NCI-H2171 (cell line): Measurements from ENCODE around the gene USP21.

ENCODE experiments used
- DNase-seq: peaks from one replicate; lab custom pipeline; 2025; lab: John Stamatoyannopoulos, UW

USP21 gene

GRCh38 chr1:161133220-161133740 lies 26.0 kb upstream of the USP21 start:
- no peak for DNase-seq

DNA sequence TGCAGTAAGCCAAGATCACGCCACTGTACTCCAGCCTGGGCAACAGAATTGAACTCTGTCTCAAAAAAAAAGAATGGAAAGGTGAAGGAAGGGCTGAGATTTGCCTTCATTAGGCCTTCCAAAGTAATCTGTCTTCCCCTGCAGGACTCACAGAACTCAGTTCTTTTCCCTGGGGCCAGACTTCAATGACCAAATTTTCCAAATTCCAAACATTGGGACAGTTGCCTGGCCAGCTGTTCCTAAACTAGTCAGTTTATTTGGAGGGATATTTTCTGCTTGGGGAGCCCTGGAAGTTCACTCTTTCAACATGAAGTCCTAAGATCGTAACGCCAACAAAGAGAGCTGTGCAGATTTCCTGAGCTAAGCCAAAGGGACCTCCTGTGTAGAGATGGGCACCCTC lies 21.4 kb upstream of the USP21 start:
- no peak for DNase-seq

DNA sequence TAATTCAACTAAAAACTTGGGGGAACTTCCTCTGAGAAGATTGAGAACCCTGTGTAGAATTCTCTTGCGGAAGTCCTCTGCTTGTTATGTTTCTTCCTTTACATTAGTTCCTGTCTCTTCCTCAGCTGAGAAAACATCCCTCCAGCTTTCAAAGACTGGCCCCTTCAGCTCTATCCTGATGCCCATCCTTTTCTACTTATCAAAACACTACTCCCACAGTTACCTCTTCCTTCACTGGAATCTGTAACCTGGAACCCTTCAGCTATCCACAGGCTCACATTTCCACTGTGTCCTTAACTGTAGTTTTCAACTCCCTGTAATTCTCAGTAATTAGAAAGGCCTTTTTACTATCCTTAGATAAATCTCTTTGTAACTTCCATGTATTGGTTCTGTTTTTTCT lies 20.9 kb upstream of the USP21 start:
- DNase-seq: no peak

DNA sequence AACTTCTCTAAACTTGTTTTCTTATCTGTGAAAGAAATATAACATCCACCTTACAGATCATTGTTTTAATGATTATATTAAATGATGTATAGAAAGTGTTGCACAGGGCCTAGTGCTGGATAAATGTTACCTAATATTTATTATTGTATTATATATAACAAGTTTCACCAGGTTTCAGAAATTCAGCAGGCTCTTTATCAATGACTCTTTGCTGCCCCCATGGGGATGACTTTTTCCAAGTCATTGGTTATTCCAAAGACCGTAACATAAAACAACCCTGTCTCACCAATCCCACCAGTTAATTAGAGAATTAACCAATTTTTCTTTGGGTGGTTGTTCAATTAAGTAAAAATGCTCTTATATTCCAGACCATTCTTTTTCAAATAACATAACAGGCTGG lies 19.5 kb upstream of the USP21 start:
- DNase-seq: peak; percentile 13

DNA sequence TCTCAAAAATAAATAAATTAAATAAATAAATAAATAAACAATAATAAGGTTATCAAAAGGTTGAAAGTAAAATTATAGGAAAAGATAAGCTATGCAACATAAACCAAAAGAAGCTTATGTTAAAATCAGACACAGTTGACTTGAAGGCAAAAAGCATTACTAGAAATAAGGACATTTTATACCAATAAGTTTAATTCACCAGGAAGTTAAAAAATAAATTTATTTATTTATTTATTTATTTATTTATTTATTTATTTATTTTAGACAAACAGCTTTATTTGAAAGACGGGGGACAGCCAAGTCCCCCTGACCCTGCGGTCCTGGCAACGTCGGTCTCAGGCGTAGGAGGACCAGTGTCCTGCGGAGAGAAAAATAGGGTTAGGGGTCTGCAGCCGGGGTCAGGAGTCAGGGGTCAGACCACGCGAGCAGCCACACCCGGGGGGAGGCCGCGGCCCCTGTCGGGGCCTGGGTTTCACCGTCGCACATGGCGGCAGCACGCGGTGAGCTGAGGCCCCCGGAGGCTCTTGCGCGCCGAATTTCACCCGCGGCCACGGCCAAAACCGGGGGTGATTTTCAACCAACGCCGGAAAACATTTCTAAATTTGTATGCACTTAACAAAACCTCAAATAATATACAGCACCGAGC lies 18.4 kb upstream of the USP21 start:
- DNase-seq: no peak

- DNase-seq: no peak
Observed at GRCh38 chr1:161145832-161146231, 13.5 kb upstream of the USP21 start.

DNA sequence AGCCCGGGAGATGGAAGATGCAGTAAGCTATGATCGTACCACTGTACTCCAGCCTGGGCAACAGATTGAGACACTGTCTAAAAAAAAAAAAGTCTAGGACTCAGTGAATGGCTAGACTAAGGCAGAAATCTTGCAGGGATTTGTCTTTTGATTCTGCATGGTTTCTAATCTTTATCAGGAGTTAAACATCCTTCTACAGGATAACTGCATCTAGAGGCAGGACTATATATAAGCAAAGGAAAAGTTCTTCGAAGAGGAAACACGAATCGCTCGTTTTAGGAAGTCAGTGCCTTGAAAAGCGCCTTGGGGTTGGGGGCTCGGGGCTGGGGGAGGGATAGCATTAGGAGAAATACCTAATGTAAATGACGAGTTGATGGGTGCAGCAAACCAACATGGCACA lies 6.1 kb upstream of the USP21 start:
- DNase-seq: no peak

- peak; percentile 83 for DNase-seq
Observed at GRCh38 chr1:161153682-161154337, 5.5 kb upstream of the USP21 start, which contains the start of gene UFC1. UFC1 (plus strand) TSS chr1:161153978; CDS start chr1:161153998, 20 bp downstream.

- DNase-seq: no peak
Observed at GRCh38 chr1:161157867-161158266, 1.4 kb upstream of the USP21 start.

GRCh38 chr1:161158316-161159010 lies 837 bp upstream of the USP21 start:
- DNase-seq: no peak

GRCh38 chr1:161159913-161160243 lies 578 bp downstream of the USP21 start:
- no peak for DNase-seq

DNA sequence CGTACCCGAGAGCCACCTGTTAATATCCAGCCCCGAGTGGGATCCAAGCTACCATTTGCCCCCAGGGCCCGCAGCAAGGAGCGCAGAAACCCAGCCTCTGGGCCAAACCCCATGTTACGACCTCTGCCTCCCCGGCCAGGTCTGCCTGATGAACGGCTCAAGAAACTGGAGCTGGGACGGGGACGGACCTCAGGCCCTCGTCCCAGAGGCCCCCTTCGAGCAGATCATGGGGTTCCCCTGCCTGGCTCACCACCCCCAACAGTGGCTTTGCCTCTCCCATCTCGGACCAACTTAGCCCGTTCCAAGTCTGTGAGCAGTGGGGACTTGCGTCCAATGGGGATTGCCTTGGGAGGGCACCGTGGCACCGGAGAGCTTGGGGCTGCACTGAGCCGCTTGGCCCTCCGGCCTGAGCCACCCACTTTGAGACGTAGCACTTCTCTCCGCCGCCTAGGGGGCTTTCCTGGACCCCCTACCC lies 1.4 kb downstream of the USP21 start:
- no peak for DNase-seq

- DNase-seq: no peak
Observed at GRCh38 chr1:161161652-161162051, 2.4 kb downstream of the USP21 start.

GRCh38 chr1:161162052-161162451 lies 2.8 kb downstream of the USP21 start:
- no peak for DNase-seq

DNA sequence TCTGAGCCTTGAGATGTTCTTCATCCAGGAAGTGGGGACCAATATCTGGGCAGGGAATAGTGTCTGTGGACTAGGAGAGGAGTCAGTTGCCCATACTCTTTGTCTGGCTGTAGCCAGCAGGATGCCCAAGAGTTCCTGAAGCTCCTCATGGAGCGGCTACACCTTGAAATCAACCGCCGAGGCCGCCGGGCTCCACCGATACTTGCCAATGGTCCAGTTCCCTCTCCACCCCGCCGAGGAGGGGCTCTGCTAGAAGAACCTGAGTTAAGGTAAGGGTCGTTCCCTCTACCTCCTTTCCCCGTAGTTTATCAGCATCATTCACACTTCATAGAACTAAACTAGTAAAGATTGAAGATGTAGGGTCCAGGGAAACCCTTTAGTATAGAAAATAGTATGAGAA lies 3.5 kb downstream of the USP21 start:
- no peak for DNase-seq

DNA sequence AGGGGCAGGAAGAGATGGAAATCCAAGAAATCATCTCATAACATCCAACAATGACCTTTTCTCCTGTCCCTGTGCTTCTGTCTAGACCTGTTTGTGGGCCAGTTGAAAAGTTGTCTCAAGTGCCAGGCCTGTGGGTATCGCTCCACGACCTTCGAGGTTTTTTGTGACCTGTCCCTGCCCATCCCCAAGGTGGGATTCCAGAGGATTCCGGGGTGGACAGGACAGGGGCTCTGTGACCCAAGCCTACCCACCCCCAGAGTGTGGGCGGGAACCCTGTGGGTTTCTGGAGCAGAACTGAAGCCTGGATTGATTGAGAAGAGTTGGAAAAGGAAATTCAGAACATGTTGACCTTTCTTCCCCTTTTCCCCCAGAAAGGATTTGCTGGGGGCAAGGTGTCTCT lies 4.5 kb downstream of the USP21 start:
- DNase-seq: no peak

DNA sequence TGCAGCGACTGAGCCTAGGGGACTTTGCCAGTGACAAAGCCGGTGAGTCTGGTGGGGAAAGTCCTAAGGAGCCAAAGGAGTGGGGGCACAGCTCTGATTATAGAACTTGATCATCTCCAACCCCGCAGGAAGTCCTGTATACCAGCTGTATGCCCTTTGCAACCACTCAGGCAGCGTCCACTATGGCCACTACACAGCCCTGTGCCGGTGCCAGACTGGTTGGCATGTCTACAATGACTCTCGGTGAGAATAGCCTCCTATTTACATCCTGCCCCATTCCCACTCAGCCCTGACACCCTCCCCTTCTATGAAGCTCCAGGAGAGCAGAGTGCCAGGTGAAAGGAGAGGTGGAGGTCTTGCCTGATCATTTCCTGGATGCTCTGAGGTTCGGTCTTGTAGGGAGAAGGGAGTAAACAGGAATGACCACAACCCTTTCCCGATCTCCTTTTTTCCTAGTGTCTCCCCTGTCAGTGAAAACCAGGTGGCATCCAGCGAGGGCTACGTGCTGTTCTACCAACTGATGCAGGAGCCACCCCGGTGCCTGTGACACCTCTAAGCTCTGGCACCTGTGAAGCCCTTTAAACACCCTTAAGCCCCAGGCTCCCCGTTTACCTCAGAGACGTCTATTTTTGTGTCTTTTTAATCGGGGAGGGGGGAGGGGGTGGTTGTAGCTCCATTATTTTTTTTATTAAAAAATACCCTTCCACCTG lies 5.8 kb downstream of the USP21 start:
- no peak for DNase-seq

DNA sequence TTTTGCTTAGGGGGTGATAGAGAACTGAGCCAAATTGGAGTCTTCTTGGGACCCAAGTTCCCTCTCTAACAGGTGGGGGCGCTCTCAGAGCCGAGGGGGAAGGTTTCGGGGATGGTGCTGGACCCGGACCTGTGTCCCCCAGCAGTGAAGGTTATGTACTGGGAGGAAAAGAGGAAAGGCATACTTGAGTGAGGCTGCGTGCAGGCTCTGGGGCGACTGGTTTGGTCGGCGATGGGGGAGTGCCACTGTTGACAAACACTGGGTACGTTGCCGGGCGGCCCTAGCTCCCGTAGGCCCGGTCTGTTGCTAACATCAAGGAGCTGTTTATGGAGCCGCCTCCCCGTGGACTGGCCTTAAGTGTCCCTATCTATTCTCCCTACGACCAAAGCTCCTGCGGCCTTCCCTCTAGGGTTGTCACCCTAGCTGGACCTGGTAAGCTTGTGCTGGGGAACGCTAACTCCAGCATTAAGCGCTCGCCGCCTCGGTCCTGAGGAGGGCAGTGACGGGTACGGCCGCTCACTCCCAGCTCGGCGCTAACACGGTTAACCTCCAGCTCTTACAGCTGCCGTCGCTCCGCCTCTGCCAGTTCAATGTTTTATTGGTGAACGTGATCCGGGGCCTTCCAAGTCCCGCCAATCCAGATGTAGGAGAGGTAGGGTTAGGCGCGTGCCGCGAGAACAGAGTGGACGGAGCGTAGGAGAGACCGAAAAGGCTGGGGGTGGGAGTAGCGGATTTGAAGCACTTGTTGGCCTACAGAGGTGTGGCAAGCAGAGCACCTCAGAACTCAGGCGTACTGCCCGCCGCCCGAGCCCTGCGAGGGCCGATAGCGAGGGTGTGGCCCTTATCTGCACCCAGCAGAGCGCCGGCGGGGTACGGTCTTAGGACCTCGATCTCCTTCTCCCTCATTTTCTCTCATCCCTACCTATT lies 6.7 kb downstream of the USP21 start, which contains the start of gene PPOX:
Gene PPOX (plus strand): TSS at position 685 of the 927 bp plus-strand sequence. CDS start 422 bp downstream, outside the sequence.
- DNase-seq: peak; percentile 94

GRCh38 chr1:161166669-161167548 lies 7.6 kb downstream of the USP21 start:
- no peak for DNase-seq

DNA sequence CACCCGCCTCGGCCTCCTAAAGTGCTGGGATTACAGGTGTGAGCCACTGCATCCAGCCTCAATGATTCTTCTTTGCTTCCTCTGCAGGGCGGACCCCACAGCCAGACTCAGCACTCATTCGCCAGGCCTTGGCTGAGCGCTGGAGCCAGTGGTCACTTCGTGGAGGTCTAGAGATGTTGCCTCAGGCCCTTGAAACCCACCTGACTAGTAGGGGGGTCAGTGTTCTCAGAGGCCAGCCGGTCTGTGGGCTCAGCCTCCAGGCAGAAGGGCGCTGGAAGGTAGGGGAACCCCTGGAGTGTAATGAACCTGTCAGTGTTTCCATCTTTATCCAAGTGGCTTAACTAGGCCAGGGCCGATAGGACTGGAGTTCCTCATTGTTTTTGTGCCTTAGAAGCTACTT lies 9.6 kb downstream of the USP21 start:
- no peak for DNase-seq
